ENCODE data around the gene SLX4IP. TPM values are rescaled to one million over a fixed set of nuclear protein-coding genes. Genes with fewer than 3 reads are reported as not detected.

SLX4IP gene
- total and polyA plus RNA-seq, 2 of the 13 experiments (the other 11 are each of a cell fraction or from before 2014, with no cell fraction given), result 3.6 to 7.3 TPM

GRCh38 chr20:10429443-10429981 is 5.6 kb upstream of the SLX4IP start (continued):
- TF ChIP-seq ZNF138 (CRISPR knock-in tag; IDR thresholded peaks at IDR 0.05; ENCODE audit: low read depth) (no peak), SP2 (CRISPR knock-in tag; IDR thresholded peaks at IDR 0.05) (no peak), EP300 (IDR thresholded peaks at IDR 0.05; ENCODE audit: low read depth in 2 of 2, low read length in 2 of 2) (peak in 1 of 2 experiments; percentile 80; a peak in 2 of 4 replicates), EP300 (CRISPR knock-in tag; IDR thresholded peaks at IDR 0.05; ENCODE audit: borderline replicate concordance) (peak; percentile 70; the same call in 1 of the 2 replicates), SKI (IDR thresholded peaks at IDR 0.05; ENCODE audit: partially characterized antibody) (peak; percentile 31), ZNF788 (CRISPR knock-in tag; IDR thresholded peaks at IDR 0.05; ENCODE audit: borderline replicate concordance) (peak; percentile 34; the same call in 1 of the 2 replicates), MAFG (CRISPR knock-in tag; IDR thresholded peaks at IDR 0.05) (no peak), DPF2 (CRISPR knock-in tag; IDR thresholded peaks at IDR 0.05; ENCODE audit: borderline replicate concordance, low read depth) (0 out of 2 replicates have a peak, but pooled peaks have one; percentile 55), ZNF558 (CRISPR knock-in tag; IDR thresholded peaks at IDR 0.05; ENCODE audit: borderline replicate concordance) (no peak), HOXA7 (CRISPR knock-in tag; IDR thresholded peaks at IDR 0.05) (no peak), SOX6 (IDR thresholded peaks at IDR 0.05) (no peak), SOX6 (CRISPR knock-in tag; IDR thresholded peaks at IDR 0.05) (peak; percentile 39), DR1 (CRISPR knock-in tag; IDR thresholded peaks at IDR 0.05) (no peak), ZNF18 (CRISPR knock-in tag; IDR thresholded peaks at IDR 0.05; ENCODE audit: insufficient replicate concordance) (no peak), ATF4 (CRISPR knock-in tag; IDR thresholded peaks at IDR 0.05) (no peak), EHMT2 (IDR thresholded peaks at IDR 0.05; ENCODE audit: borderline replicate concordance, low read depth, low read length) (peak; percentile 84; the same call in 1 of the 2 replicates), ZNF614 (CRISPR knock-in tag; IDR thresholded peaks at IDR 0.05; ENCODE audit: borderline replicate concordance) (peak; percentile 94), XBP1 (CRISPR knock-in tag; IDR thresholded peaks at IDR 0.05) (no peak; the same call in 1 of the 2 replicates), ZNF737 (CRISPR knock-in tag; IDR thresholded peaks at IDR 0.05; ENCODE audit: borderline replicate concordance) (no peak), HMG20B (CRISPR knock-in tag; conservative IDR thresholded peaks at IDR 0.05) (peak; percentile 76), KMT2B (CRISPR knock-in tag; IDR thresholded peaks at IDR 0.05) (peak; percentile 66), AGO1 (IDR thresholded peaks at IDR 0.05; ENCODE audit: low read depth, low read length, poor library complexity, severe bottlenecking) (no peak), GABPA (IDR thresholded peaks at IDR 0.05; ENCODE audit: low read depth, low read length) (no peak), GABPA (CRISPR knock-in tag; IDR thresholded peaks at IDR 0.05; ENCODE audit: low read depth) (peak; percentile 59)
- TF ChIP-seq, protein P1, sequence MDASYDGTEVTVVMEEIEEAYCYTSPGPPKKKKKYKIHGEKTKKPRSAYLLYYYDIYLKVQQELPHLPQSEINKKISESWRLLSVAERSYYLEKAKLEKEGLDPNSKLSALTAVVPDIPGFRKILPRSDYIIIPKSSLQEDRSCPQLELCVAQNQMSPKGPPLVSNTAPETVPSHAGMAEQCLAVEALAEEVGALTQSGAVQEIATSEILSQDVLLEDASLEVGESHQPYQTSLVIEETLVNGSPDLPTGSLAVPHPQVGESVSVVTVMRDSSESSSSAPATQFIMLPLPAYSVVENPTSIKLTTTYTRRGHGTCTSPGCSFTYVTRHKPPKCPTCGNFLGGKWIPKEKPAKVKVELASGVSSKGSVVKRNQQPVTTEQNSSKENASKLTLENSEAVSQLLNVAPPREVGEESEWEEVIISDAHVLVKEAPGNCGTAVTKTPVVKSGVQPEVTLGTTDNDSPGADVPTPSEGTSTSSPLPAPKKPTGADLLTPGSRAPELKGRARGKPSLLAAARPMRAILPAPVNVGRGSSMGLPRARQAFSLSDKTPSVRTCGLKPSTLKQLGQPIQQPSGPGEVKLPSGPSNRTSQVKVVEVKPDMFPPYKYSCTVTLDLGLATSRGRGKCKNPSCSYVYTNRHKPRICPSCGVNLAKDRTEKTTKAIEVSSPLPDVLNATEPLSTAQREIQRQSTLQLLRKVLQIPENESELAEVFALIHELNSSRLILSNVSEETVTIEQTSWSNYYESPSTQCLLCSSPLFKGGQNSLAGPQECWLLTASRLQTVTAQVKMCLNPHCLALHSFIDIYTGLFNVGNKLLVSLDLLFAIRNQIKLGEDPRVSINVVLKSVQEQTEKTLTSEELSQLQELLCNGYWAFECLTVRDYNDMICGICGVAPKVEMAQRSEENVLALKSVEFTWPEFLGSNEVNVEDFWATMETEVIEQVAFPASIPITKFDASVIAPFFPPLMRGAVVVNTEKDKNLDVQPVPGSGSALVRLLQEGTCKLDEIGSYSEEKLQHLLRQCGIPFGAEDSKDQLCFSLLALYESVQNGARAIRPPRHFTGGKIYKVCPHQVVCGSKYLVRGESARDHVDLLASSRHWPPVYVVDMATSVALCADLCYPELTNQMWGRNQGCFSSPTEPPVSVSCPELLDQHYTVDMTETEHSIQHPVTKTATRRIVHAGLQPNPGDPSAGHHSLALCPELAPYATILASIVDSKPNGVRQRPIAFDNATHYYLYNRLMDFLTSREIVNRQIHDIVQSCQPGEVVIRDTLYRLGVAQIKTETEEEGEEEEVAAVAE (CRISPR knock-in tag; IDR thresholded peaks at IDR 0.05; ENCODE audit: borderline replicate concordance), result peak; percentile 54; the same call in 1 of the 2 replicates
